SK-N-SH treated with all-trans-retinoic acid at 6 μM for 48 hours (cell line): ENCODE results near the gene ARFIP1.
"Not testable (repeated sequence)": the region's sequence is repeated elsewhere in the genome, so short reads cannot be mapped to it uniquely, and the experiment has no call there.

Experiments used
- ATAC-seq: fragments of 200-7000 bp; cut with Tn5 transposase; 3 replicates; pipeline ENCODE4 v1.9.1; 2020; ENCODE audit warnings: mild to moderate bottlenecking, moderate library complexity
- ARNTL ChIP-seq: fragments of 450-650 bp; formaldehyde crosslinking; IDR thresholded peaks from 2 replicates; pipeline ENCODE4 v1.5.0; 2020; ENCODE audit warnings: low read depth, mild to moderate bottlenecking, moderate library complexity, borderline replicate concordance
- BACH2 ChIP-seq: fragments of 250-450 bp; sonication (Bioruptor Pico); IDR thresholded peaks from 2 replicates; pipeline ENCODE4 v1.9.0; 2021; ENCODE audit warnings: mild to moderate bottlenecking, borderline replicate concordance
- CREB5 ChIP-seq: fragments of 250-450 bp; sonication (Bioruptor Pico); IDR thresholded peaks from 2 replicates; pipeline ENCODE4 v1.5.1; 2020; ENCODE audit warnings: low read depth, mild to moderate bottlenecking, moderate library complexity
- CSDC2 ChIP-seq: fragments of 250-450 bp; sonication (Bioruptor Pico); IDR thresholded peaks from 2 replicates; pipeline ENCODE4 v1.5.0; 2020; ENCODE audit warnings: mild to moderate bottlenecking, moderate library complexity
- CSRNP3 ChIP-seq: fragments of 250-450 bp; sonication (Bioruptor Pico); IDR thresholded peaks from 2 replicates; pipeline ENCODE4 v1.5.1; 2021; ENCODE audit warnings: mild to moderate bottlenecking, moderate library complexity
- ESRRG ChIP-seq: fragments of 250-450 bp; sonication (Bioruptor Pico); IDR thresholded peaks from 2 replicates; pipeline ENCODE4 v1.6.1; 2021; ENCODE audit warnings: mild to moderate bottlenecking
- ISL1 ChIP-seq: fragments of 250-450 bp; sonication (Bioruptor Pico); IDR thresholded peaks from 2 replicates; pipeline ENCODE4 v2.1.2; 2022; ENCODE audit warnings: mild to moderate bottlenecking, moderate library complexity
- OSR1 ChIP-seq: fragments of 250-450 bp; sonication (Bioruptor Pico); IDR thresholded peaks from 2 replicates; pipeline ENCODE4 v1.8.0; 2022; ENCODE audit warnings: moderate library complexity, mild to moderate bottlenecking, inconsistent platforms
- RARB ChIP-seq: fragments of 250-450 bp; sonication (Bioruptor Pico); IDR thresholded peaks from 2 replicates; pipeline ENCODE4 v1.8.0; 2021; ENCODE audit warnings: mild to moderate bottlenecking, moderate library complexity
- SNAI2 ChIP-seq: fragments of 250-450 bp; sonication (Bioruptor Pico); IDR thresholded peaks from 2 replicates; pipeline ENCODE4 v1.5.0; 2020; ENCODE audit warnings: mild to moderate bottlenecking, moderate library complexity
- TCF4 ChIP-seq: fragments of 250-450 bp; sonication (Bioruptor Pico); IDR thresholded peaks from 2 replicates; pipeline ENCODE4 v1.8.0; 2021; ENCODE audit warnings: mild to moderate bottlenecking, moderate library complexity, borderline replicate concordance
- TOX ChIP-seq: fragments of 250-450 bp; sonication (Bioruptor Pico); IDR thresholded peaks from 2 replicates; pipeline ENCODE4 v1.8.0; 2021; ENCODE audit warnings: mild to moderate bottlenecking, moderate library complexity, borderline replicate concordance
- ZFP3 ChIP-seq: fragments of 250-450 bp; sonication (Bioruptor Pico); IDR thresholded peaks from 2 replicates; pipeline ENCODE4 v1.5.0; 2020; ENCODE audit warnings: mild to moderate bottlenecking, moderate library complexity
- ZFP30 ChIP-seq: fragments of 450-650 bp; formaldehyde crosslinking; IDR thresholded peaks from 2 replicates; pipeline ENCODE4 v1.5.0; 2022; ENCODE audit warnings: mild to moderate bottlenecking, moderate library complexity
- ZNF565 ChIP-seq: fragments of 450-650 bp; formaldehyde crosslinking; conservative IDR thresholded peaks from 2 replicates; pipeline ENCODE4 v1.5.0; 2020; ENCODE audit warnings: low read depth, mild to moderate bottlenecking, moderate library complexity
- ZNF70 ChIP-seq: fragments of 450-650 bp; formaldehyde crosslinking; IDR thresholded peaks from 2 replicates; pipeline ENCODE4 v1.5.0; 2020; ENCODE audit warnings: mild to moderate bottlenecking, moderate library complexity
- ZNF8 ChIP-seq: fragments of 450-650 bp; formaldehyde crosslinking; IDR thresholded peaks from 2 replicates; pipeline ENCODE4 v1.5.0; 2020; ENCODE audit warnings: mild to moderate bottlenecking, moderate library complexity
- TF ChIP-seq, protein P1 (sequence below): fragments of 250-450 bp; sonication (Bioruptor Pico); IDR thresholded peaks from 2 replicates; pipeline ENCODE4 v1.8.0; 2021; ENCODE audit warnings: low read depth, mild to moderate bottlenecking, moderate library complexity, borderline replicate concordance
- TF ChIP-seq, protein P2 (sequence below): fragments of 250-450 bp; sonication (Bioruptor Pico); IDR thresholded peaks from 2 replicates; pipeline ENCODE4 v1.5.0; 2020; ENCODE audit warnings: mild to moderate bottlenecking, moderate library complexity
- TF ChIP-seq, protein P3 (sequence below): fragments of 250-450 bp; sonication (Bioruptor Pico); IDR thresholded peaks from 2 replicates; pipeline ENCODE4 v1.8.0; 2020; ENCODE audit warnings: mild to moderate bottlenecking, moderate library complexity, borderline replicate concordance

Gene ARFIP1

DNA sequence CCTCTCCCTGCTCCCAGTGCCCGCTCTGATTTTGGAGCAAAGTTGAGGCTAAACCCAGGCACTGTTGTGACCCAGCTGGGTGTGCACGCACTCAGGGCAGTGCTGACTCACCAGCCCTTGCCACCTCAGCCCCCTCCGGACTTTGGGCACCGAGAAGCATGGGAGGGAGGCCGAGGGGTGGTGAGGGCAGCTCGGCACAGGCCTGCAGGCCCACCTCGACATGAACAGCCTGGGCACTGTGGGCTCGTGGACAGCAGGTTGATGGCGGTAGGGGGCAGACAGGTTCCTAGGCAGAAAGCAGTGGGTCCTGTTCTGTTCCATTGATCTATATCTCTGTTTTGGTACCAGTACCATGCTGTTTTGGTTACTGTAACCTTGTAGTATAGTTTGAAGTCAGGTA is 31.1 kb upstream of the ARFIP1 start (continued):
- TF ChIP-seq, protein P1, sequence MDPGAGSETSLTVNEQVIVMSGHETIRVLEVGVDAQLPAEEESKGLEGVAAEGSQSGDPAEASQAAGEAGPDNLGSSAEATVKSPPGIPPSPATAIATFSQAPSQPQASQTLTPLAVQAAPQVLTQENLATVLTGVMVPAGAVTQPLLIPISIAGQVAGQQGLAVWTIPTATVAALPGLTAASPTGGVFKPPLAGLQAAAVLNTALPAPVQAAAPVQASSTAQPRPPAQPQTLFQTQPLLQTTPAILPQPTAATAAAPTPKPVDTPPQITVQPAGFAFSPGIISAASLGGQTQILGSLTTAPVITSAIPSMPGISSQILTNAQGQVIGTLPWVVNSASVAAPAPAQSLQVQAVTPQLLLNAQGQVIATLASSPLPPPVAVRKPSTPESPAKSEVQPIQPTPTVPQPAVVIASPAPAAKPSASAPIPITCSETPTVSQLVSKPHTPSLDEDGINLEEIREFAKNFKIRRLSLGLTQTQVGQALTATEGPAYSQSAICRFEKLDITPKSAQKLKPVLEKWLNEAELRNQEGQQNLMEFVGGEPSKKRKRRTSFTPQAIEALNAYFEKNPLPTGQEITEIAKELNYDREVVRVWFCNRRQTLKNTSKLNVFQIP (CRISPR knock-in tag): no peak

DNA sequence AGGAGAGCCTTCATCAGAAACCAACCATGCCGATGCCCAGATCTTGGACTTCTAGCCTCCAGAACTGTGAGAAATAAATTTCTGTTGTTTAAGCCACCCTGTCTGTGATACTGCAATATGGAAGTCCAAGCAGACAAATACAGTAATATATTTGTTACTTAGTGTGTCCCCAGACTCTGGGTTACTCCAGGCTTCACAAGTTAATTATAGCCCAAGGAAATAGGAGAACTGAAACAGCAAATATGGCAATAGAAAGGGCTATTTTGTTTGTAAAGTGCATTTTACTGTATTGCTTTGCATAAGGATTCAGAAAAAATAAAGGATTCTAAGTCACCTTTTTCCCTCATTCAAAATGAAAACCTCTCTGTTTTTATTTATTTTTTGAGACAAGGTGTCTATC is 16.0 kb upstream of the ARFIP1 start:
- no peak for ATAC-seq

GRCh38 chr4:152765069-152765737 is 14.6 kb upstream of the ARFIP1 start:
- ATAC-seq: not testable (repeated sequence)

More for the DNA sequence above, 16.0 kb upstream of the ARFIP1 start:
- TF ChIP-seq, protein P2, sequence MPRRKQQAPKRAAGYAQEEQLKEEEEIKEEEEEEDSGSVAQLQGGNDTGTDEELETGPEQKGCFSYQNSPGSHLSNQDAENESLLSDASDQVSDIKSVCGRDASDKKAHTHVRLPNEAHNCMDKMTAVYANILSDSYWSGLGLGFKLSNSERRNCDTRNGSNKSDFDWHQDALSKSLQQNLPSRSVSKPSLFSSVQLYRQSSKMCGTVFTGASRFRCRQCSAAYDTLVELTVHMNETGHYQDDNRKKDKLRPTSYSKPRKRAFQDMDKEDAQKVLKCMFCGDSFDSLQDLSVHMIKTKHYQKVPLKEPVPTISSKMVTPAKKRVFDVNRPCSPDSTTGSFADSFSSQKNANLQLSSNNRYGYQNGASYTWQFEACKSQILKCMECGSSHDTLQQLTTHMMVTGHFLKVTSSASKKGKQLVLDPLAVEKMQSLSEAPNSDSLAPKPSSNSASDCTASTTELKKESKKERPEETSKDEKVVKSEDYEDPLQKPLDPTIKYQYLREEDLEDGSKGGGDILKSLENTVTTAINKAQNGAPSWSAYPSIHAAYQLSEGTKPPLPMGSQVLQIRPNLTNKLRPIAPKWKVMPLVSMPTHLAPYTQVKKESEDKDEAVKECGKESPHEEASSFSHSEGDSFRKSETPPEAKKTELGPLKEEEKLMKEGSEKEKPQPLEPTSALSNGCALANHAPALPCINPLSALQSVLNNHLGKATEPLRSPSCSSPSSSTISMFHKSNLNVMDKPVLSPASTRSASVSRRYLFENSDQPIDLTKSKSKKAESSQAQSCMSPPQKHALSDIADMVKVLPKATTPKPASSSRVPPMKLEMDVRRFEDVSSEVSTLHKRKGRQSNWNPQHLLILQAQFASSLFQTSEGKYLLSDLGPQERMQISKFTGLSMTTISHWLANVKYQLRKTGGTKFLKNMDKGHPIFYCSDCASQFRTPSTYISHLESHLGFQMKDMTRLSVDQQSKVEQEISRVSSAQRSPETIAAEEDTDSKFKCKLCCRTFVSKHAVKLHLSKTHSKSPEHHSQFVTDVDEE (CRISPR knock-in tag): no peak
- no peak for TF ChIP-seq TOX (CRISPR knock-in tag)
- TF ChIP-seq, protein P3, sequence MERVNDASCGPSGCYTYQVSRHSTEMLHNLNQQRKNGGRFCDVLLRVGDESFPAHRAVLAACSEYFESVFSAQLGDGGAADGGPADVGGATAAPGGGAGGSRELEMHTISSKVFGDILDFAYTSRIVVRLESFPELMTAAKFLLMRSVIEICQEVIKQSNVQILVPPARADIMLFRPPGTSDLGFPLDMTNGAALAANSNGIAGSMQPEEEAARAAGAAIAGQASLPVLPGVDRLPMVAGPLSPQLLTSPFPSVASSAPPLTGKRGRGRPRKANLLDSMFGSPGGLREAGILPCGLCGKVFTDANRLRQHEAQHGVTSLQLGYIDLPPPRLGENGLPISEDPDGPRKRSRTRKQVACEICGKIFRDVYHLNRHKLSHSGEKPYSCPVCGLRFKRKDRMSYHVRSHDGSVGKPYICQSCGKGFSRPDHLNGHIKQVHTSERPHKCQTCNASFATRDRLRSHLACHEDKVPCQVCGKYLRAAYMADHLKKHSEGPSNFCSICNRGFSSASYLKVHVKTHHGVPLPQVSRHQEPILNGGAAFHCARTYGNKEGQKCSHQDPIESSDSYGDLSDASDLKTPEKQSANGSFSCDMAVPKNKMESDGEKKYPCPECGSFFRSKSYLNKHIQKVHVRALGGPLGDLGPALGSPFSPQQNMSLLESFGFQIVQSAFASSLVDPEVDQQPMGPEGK: no peak
- TF ChIP-seq OSR1 (CRISPR knock-in tag): no peak
- TF ChIP-seq ESRRG (CRISPR knock-in tag): no peak
- no peak for TF ChIP-seq ISL1

GRCh38 chr4:152771741-152772533 is 7.8 kb upstream of the ARFIP1 start:
- no peak for ATAC-seq

More at GRCh38 chr4:152771741-152772533, 7.8 kb upstream of the ARFIP1 start:
- TF ChIP-seq ZFP30 (CRISPR knock-in tag) (no peak), ZNF565 (no peak), ISL1 (no peak), BACH2 (no peak), ZNF70 (CRISPR knock-in tag) (no peak), ZFP3 (CRISPR knock-in tag) (no peak), ZNF8 (no peak), RARB (CRISPR knock-in tag) (no peak), TCF4 (CRISPR knock-in tag) (no peak), CSDC2 (CRISPR knock-in tag) (no peak), CSRNP3 (CRISPR knock-in tag) (no peak), SNAI2 (no peak), CREB5 (no peak), ARNTL (CRISPR knock-in tag) (no peak)
- TF ChIP-seq, protein P3: no peak
- TF ChIP-seq, protein P1 (CRISPR knock-in tag): no peak
